GM12873 (cell line): ENCODE measurements around the gene AANAT.

Source experiments
- TF ChIP-seq, protein P1 (sequence below): IDR thresholded peaks from 2 replicates; pipeline ENCODE4 v1.5.1; 2012; ENCODE audit warnings: low read depth, mild to moderate bottlenecking, moderate library complexity, low read length, control low read depth; ENCODE audit not compliant: insufficient read depth; ENCODE audit errors: missing control alignments

Gene AANAT

DNA sequence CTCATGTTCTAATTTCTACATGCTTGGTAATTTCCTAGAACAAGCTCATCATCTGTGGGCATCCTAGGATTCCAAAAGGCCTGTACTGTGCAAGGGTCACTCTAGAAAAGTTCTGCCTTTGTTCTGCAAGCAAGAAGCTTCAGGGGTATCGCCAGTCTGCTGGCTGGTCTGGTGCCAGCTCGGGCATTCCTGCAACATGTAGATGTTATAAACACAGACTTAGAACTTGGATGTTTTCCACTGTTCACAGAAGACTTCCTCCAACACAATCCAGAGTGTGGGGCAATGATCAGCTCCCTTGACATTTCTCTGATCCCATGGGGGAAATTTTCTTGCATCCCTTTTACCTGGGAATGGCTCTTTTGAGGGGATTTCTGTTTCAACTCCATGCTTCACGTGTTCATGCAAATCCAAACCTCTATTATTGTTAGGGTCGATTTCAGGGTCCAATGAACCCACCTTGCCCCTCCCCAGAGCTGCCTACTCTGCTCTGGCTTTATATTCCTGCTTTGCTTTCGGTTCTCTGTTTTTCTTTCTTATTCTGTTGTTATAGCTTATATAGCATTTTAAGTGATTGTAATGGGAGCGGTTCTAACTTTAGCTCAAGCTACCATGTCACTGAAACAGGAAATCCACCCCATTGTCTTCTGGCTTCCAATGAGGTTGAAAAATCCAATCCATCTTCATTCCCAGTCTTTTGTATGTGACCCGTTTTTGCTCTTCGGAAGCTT lies 39.7 kb upstream of the AANAT start:
- TF ChIP-seq, protein P1, sequence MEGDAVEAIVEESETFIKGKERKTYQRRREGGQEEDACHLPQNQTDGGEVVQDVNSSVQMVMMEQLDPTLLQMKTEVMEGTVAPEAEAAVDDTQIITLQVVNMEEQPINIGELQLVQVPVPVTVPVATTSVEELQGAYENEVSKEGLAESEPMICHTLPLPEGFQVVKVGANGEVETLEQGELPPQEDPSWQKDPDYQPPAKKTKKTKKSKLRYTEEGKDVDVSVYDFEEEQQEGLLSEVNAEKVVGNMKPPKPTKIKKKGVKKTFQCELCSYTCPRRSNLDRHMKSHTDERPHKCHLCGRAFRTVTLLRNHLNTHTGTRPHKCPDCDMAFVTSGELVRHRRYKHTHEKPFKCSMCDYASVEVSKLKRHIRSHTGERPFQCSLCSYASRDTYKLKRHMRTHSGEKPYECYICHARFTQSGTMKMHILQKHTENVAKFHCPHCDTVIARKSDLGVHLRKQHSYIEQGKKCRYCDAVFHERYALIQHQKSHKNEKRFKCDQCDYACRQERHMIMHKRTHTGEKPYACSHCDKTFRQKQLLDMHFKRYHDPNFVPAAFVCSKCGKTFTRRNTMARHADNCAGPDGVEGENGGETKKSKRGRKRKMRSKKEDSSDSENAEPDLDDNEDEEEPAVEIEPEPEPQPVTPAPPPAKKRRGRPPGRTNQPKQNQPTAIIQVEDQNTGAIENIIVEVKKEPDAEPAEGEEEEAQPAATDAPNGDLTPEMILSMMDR, result no peak

- TF ChIP-seq, protein P1, result no peak
Observed at GRCh38 chr17:76428511-76428910, 38.9 kb upstream of the AANAT start.

- TF ChIP-seq, protein P1, result no peak
Observed at GRCh38 chr17:76431509-76431908, 35.9 kb upstream of the AANAT start.

DNA sequence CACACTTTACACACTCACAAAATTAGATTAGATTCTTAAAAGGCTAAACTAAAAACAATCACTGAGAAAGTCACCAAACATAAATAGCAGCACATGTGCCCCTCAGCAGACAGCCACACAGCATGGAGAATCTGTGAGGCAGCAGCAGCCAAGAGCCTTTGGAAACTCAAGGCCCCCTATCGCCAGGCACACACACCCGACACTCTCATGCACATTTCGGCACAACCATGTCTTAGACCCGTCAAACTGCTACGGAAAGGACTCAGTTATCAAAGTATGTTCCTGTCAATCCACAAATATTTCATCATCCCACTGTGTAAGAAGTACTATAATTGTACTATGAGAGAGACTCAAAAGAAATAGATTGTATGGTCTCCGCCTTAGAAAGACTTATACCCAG lies 35.4 kb upstream of the AANAT start:
- TF ChIP-seq, protein P1, result no peak

DNA sequence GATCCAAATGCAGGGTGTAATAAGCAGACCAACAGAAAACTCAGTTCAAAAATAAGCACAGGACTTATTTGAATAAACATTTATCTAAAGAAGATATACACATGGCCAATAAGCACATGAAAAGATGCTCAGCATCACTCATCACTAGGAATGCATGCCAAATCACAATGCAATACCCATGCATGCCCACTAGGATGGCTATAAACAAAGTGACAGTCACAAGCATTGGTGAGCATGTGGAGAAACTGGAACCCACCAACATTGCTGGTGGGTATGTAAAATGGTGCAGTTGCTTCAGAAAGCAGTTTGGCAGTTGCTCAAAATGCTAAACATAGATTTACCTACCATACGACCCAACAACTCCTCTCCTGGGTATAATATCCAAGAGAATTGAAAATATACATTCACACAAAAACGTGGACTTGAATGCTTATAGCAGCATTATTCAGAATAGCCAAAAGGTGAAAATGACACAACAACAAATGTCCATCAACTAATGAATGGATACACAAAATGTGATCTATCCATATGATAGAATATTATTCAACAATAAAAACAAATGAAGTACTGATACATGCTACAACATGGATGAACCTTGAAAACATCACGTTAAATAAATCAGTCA lies 34.6 kb upstream of the AANAT start:
- TF ChIP-seq, protein P1, result peak; percentile 70

DNA sequence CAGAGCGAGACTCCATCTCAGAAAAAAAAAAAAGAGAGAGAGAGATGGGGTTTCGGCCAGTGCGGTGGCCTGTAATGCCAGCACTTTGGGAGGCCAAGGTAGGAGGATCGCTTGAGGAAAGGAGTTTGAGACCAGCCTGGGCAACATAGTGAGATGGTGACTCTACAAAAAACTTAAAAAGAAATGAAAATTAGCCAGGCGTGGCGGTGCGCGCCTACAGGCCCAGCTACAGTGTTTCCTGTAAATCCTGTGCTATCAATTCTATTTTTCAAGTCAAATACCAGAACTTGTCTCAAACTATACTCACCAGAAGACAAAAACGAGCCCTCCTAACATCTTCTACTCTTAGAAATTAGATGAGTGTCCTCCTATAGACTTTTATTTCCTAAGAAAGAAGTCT lies 33.7 kb upstream of the AANAT start:
- TF ChIP-seq, protein P1, result no peak

GRCh38 chr17:76434870-76435269 lies 32.5 kb upstream of the AANAT start:
- TF ChIP-seq, protein P1, result no peak
